MG63 (cell line): ENCODE measurements around the gene PECR. TPM values are rescaled to one million over a fixed set of nuclear protein-coding genes. Genes with fewer than 3 reads are reported as not detected.
"Not testable (repeated sequence)": the region's sequence is repeated elsewhere in the genome, so short reads cannot be mapped to it uniquely, and the experiment has no call there.

Experiments
- DNase-seq: peaks from one replicate; pipeline ENCODE4 v3.0.0-alpha.2; 2020
- H3K27me3 ChIP-seq: fragments of 250-450 bp; sonication (Bioruptor Pico); 2 replicates; pipeline ENCODE4 v1.5.1; 2020; ENCODE audit warnings: mild to moderate bottlenecking, moderate library complexity
- H3K36me3 ChIP-seq: fragments of 250-450 bp; sonication (Bioruptor Pico); 2 replicates; pipeline ENCODE4 v1.5.1; 2020; ENCODE audit warnings: mild to moderate bottlenecking, moderate library complexity
- H3K4me3 ChIP-seq: fragments of 250-450 bp; sonication (Bioruptor Pico); 2 replicates; pipeline ENCODE4 v1.5.1; 2020; ENCODE audit warnings: mild to moderate bottlenecking, moderate library complexity
- H3K9me3 ChIP-seq: fragments of 250-450 bp; sonication (Bioruptor Pico); 2 replicates; pipeline ENCODE4 v1.5.1; 2020; ENCODE audit warnings: mild to moderate bottlenecking, moderate library complexity
- total RNA-seq: library from RNA; depleted of rRNA; stranded (reverse); fragments of >200 nt; shearing (Covaris generic); gene quantifications from 2 replicates; pipeline ENCODE4 v1.2.3, GENCODE V29; 2014; ENCODE audit warnings: low replicate concordance

The PECR gene
- total RNA-seq, 1 experiment from 2014 or later, result 15.9 TPM

- Histone ChIP-seq H3K36me3 (no peaks in the 10 kb centered on the region), H3K27me3 (no peaks in the 10 kb centered on the region), H3K4me3 (peak overlapping the region; percentile 62), H3K9me3 (no peaks in the 10 kb centered on the region)
- DNase-seq, result no peak
These were observed 605 bp upstream of the PECR start for GRCh38 chr2:216082117-216082711.

- Histone ChIP-seq H3K9me3 (no peaks in the 10 kb centered on the region), H3K36me3 (no peaks in the 10 kb centered on the region), H3K27me3 (no peaks in the 10 kb centered on the region), H3K4me3 (peak overlapping the region; percentile 62)
- DNase-seq, result no peak
These were observed 597 bp downstream of the PECR start for GRCh38 chr2:216081012-216081411.

- not testable (repeated sequence) for DNase-seq, H3K36me3 ChIP-seq, H3K27me3 ChIP-seq, H3K9me3 ChIP-seq, H3K4me3 ChIP-seq
These were observed 1.6 kb downstream of the PECR start for GRCh38 chr2:216080048-216080447.

GRCh38 chr2:216078776-216079175 is 2.8 kb downstream of the PECR start:
- H3K9me3 ChIP-seq, result no peaks in the 10 kb centered on the region
- no peak for DNase-seq
- no peak overlapping the region for H3K4me3 ChIP-seq
- H3K36me3 ChIP-seq, result no peaks in the 10 kb centered on the region
- H3K27me3 ChIP-seq, result no peaks in the 10 kb centered on the region

GRCh38 chr2:216075510-216076485 is 5.8 kb downstream of the PECR start:
- H3K27me3 ChIP-seq, result no peaks in the 10 kb centered on the region
- H3K4me3 ChIP-seq, result no peak overlapping the region
- peaks cover 3% of the 10 kb centered on the region; the same call in 1 of the 2 replicates for H3K36me3 ChIP-seq
- no peaks in the 10 kb centered on the region for H3K9me3 ChIP-seq
- no peak for DNase-seq

- no peaks in the 10 kb centered on the region for H3K27me3 ChIP-seq
- no peak overlapping the region for H3K4me3 ChIP-seq
- no peak for DNase-seq
- H3K36me3 ChIP-seq, result peaks cover 3% of the 10 kb centered on the region; the same call in 1 of the 2 replicates
- H3K9me3 ChIP-seq, result no peaks in the 10 kb centered on the region
These were observed 6.8 kb downstream of the PECR start for GRCh38 chr2:216074794-216075193.

- Histone ChIP-seq H3K36me3 (peaks cover 3% of the 10 kb centered on the region; the same call in 1 of the 2 replicates), H3K27me3 (no peaks in the 10 kb centered on the region), H3K4me3 (no peak overlapping the region), H3K9me3 (no peaks in the 10 kb centered on the region)
- DNase-seq, result no peak
These were observed 7.2 kb downstream of the PECR start for GRCh38 chr2:216074380-216074779.

GRCh38 chr2:216073773-216074172 is 7.8 kb downstream of the PECR start:
- H3K27me3 ChIP-seq, result no peaks in the 10 kb centered on the region
- no peak overlapping the region for H3K4me3 ChIP-seq
- no peak for DNase-seq
- H3K9me3 ChIP-seq, result no peaks in the 10 kb centered on the region
- peaks cover 3% of the 10 kb centered on the region; the same call in 1 of the 2 replicates for H3K36me3 ChIP-seq

GRCh38 chr2:216072473-216072872 is 9.1 kb downstream of the PECR start:
- Histone ChIP-seq H3K4me3 (no peak overlapping the region), H3K27me3 (no peaks in the 10 kb centered on the region), H3K36me3 (peaks cover 3% of the 10 kb centered on the region; the same call in 1 of the 2 replicates), H3K9me3 (no peaks in the 10 kb centered on the region)
- DNase-seq, result no peak

- Histone ChIP-seq H3K27me3 (no peaks in the 10 kb centered on the region), H3K9me3 (no peaks in the 10 kb centered on the region)
These were observed 10.3 kb downstream of the PECR start for GRCh38 chr2:216071111-216071851.

GRCh38 chr2:216070195-216070594 is 11.4 kb downstream of the PECR start:
- DNase-seq, result no peak
- Histone ChIP-seq H3K4me3 (no peak overlapping the region), H3K27me3 (no peaks in the 10 kb centered on the region), H3K9me3 (no peaks in the 10 kb centered on the region), H3K36me3 (peaks cover 3% of the 10 kb centered on the region; the same call in 1 of the 2 replicates)

More at GRCh38 chr2:216071111-216071851, 10.3 kb downstream of the PECR start:
- Histone ChIP-seq H3K4me3 (no peak overlapping the region), H3K36me3 (peaks cover 3% of the 10 kb centered on the region; the same call in 1 of the 2 replicates)
- DNase-seq, result no peak

GRCh38 chr2:216069028-216069427 is 12.6 kb downstream of the PECR start:
- no peak overlapping the region for H3K4me3 ChIP-seq
- H3K9me3 ChIP-seq, result no peaks in the 10 kb centered on the region
- H3K36me3 ChIP-seq, result peaks cover 3% of the 10 kb centered on the region; the same call in 1 of the 2 replicates
- H3K27me3 ChIP-seq, result no peaks in the 10 kb centered on the region
- DNase-seq, result no peak

- no peak for DNase-seq
These were observed 15.4 kb downstream of the PECR start for GRCh38 chr2:216066230-216066629.

GRCh38 chr2:216064665-216065064 is 16.9 kb downstream of the PECR start:
- no peak for DNase-seq
- H3K9me3 ChIP-seq, result no peaks in the 10 kb centered on the region
- H3K4me3 ChIP-seq, result no peak overlapping the region

More at GRCh38 chr2:216066230-216066629, 15.4 kb downstream of the PECR start:
- no peak overlapping the region for H3K4me3 ChIP-seq
- no peaks in the 10 kb centered on the region for H3K9me3 ChIP-seq
- H3K27me3 ChIP-seq, result no peaks in the 10 kb centered on the region
- H3K36me3 ChIP-seq, result no peaks in the 10 kb centered on the region

GRCh38 chr2:216064014-216064630 is 17.5 kb downstream of the PECR start:
- no peaks in the 10 kb centered on the region for H3K27me3 ChIP-seq
- no peak overlapping the region for H3K4me3 ChIP-seq
- no peaks in the 10 kb centered on the region for H3K9me3 ChIP-seq
- no peak for DNase-seq
- no peaks in the 10 kb centered on the region for H3K36me3 ChIP-seq

More at GRCh38 chr2:216064665-216065064, 16.9 kb downstream of the PECR start:
- Histone ChIP-seq H3K27me3 (no peaks in the 10 kb centered on the region), H3K36me3 (no peaks in the 10 kb centered on the region)

- Histone ChIP-seq H3K27me3 (no peaks in the 10 kb centered on the region), H3K36me3 (no peaks in the 10 kb centered on the region), H3K9me3 (no peaks in the 10 kb centered on the region), H3K4me3 (no peak overlapping the region)
- no peak for DNase-seq
These were observed 22.3 kb downstream of the PECR start for GRCh38 chr2:216059233-216059834.
